Peyer's patch (tissue), 4 donors: ENCODE measurements around the gene TDRD5.

ENCODE experiments used
- POLR2A ChIP-seq, 2 donors: fragments of 450-650 bp; IDR thresholded peaks; one replicate each; pipeline ENCODE4 v1.5.1; 2017; ENCODE audit warnings: antibody characterized with exemption in 2 of 2, mild to moderate bottlenecking in 2 of 2, moderate library complexity in 2 of 2
- TF ChIP-seq, protein P1 (sequence below), 6 experiments: fragments of 450-650 bp in 4 of 6; fragments of 200-600 bp in 2 of 6; sonication (generic) in 1 of 6; IDR thresholded peaks; one replicate each; pipeline ENCODE4 v1.5.1; 2017 to 2019; ENCODE audit warnings: antibody characterized with exemption in 6 of 6, mild to moderate bottlenecking in 3 of 6, moderate library complexity in 1 of 6

DNA sequence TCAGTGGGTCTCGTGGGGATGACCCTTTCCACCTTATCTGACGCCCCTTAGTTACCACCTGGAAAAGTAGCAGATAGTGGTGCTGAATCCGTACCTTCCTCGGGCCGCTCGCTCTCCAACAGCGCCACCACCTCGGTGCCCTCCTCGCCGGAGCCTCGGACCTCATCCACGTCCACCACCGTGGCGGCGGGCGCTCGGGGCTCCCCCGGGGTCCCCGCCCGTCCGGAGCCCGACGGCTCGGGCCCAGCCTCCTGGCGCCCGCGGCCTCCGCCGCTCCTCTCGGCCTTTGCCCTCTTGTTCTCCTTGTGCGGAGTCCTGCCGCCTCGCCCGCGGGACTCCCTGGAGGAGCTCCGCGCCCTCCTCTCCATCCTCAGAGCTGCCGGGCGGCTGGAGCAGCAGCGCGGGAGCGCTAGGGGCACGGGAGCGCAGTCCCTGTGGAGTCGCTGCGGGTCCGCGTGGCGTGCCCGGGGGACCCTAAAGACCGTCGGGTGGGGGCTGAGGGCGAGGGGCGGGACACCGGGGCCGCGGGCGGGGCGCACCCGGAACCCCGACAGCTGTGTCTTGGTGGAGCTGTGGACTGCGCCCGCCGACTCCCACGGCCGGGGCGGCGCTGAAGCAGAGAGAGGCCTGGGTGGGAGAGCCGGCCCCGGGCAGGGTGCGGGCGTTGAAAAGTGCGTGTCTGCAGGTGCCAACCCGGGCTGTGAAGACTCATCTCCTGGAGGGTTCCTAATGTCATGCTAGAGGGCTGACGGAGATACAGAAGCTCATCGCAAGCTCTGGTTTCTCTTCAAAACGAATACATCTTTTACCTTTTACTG, 15.9 kb upstream of the TDRD5 start, which contains the start of gene NPHS2:
- TF ChIP-seq, protein P1, sequence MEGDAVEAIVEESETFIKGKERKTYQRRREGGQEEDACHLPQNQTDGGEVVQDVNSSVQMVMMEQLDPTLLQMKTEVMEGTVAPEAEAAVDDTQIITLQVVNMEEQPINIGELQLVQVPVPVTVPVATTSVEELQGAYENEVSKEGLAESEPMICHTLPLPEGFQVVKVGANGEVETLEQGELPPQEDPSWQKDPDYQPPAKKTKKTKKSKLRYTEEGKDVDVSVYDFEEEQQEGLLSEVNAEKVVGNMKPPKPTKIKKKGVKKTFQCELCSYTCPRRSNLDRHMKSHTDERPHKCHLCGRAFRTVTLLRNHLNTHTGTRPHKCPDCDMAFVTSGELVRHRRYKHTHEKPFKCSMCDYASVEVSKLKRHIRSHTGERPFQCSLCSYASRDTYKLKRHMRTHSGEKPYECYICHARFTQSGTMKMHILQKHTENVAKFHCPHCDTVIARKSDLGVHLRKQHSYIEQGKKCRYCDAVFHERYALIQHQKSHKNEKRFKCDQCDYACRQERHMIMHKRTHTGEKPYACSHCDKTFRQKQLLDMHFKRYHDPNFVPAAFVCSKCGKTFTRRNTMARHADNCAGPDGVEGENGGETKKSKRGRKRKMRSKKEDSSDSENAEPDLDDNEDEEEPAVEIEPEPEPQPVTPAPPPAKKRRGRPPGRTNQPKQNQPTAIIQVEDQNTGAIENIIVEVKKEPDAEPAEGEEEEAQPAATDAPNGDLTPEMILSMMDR (IDR thresholded peaks at IDR 0.05): no peak
- TF ChIP-seq POLR2A (IDR thresholded peaks at IDR 0.05): no peak
